ENCODE measurements around the gene ADAMTS10.

Gene ADAMTS10

GRCh38 chr19:8635422-8635821 is 24.9 kb upstream of the ADAMTS10 start:
- H3K4me3 ChIP-seq (ENCODE audit: low read length): no peak overlapping the region
- no peak overlapping the region for H3K9ac ChIP-seq (ENCODE audit: low read length)
- H3K9me3 ChIP-seq (replicated peaks; ENCODE audit: insufficient read depth, low read length): no peaks in the 10 kb centered on the region
- H3K27ac ChIP-seq (ENCODE audit: low read length): no peak overlapping the region
- H4K20me1 ChIP-seq (ENCODE audit: insufficient read depth, low read length): no peaks in the 10 kb centered on the region
- no peaks in the 10 kb centered on the region for H3F3A ChIP-seq (ENCODE audit: insufficient read depth, low read length)
- peaks cover 49% of the 10 kb centered on the region for H3K27me3 ChIP-seq (replicated peaks; ENCODE audit: insufficient read depth, low read length)
- no peak overlapping the region for H3K4me2 ChIP-seq (ENCODE audit: low read depth, low read length)
- H2AFZ ChIP-seq (ENCODE audit: low read length): no peak overlapping the region
- no peaks in the 10 kb centered on the region for H3K9me2 ChIP-seq (replicated peaks; ENCODE audit: insufficient read depth, low read length)
- no peak for DNase-seq
- no peaks in the 10 kb centered on the region for H3K36me3 ChIP-seq (replicated peaks; ENCODE audit: insufficient read depth, low read length)
- H3K4me1 ChIP-seq (ENCODE audit: low read length): no peaks in the 10 kb centered on the region
- TF ChIP-seq CTCF (IDR thresholded peaks at IDR 0.05; ENCODE audit: low read length) (no peak), EZH2phosphoT487 (IDR thresholded peaks at IDR 0.05; ENCODE audit: low read length) (no peak), EZH2 (optimal IDR thresholded peaks at IDR 0.05; ENCODE audit: low read depth, low read length) (no peak)
- no peaks in the 10 kb centered on the region for H3K79me2 ChIP-seq (ENCODE audit: low read length)

DNA sequence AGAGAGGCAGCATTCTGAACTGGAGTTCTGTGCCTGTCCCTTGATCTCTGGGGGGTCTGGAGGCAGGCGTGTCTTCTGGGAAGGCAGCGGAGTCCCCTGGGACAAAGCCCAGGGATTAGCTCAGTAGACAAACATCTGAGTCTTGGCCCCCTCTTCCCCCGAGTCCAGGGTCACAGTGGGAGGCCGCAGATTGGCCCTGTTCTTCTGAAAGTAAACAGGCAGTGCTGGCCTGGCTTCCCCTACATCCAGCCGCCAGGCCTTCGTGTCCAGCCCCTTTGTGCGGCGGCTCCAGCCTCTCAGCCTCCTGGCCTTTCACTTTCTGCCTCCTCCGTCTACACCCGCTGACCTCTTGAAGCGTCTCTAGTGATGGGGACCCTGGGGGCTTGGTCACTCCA is 20.9 kb upstream of the ADAMTS10 start:
- no peak overlapping the region for H3K4me3 ChIP-seq (ENCODE audit: low read length)
- peaks cover 33% of the 10 kb centered on the region for H3K27me3 ChIP-seq (replicated peaks; ENCODE audit: insufficient read depth, low read length)
- H3K9me2 ChIP-seq (replicated peaks; ENCODE audit: insufficient read depth, low read length): no peaks in the 10 kb centered on the region
- no peaks in the 10 kb centered on the region for H3K4me1 ChIP-seq (ENCODE audit: low read length)
- no peaks in the 10 kb centered on the region for H3K9me3 ChIP-seq (replicated peaks; ENCODE audit: insufficient read depth, low read length)
- no peaks in the 10 kb centered on the region for H3K36me3 ChIP-seq (replicated peaks; ENCODE audit: insufficient read depth, low read length)
- no peak overlapping the region for H3K27ac ChIP-seq (ENCODE audit: low read length)
- no peak overlapping the region for H3K9ac ChIP-seq (ENCODE audit: low read length)
- TF ChIP-seq EZH2 (optimal IDR thresholded peaks at IDR 0.05; ENCODE audit: low read depth, low read length): no peak
- TF ChIP-seq CTCF (IDR thresholded peaks at IDR 0.05; ENCODE audit: low read length): no peak
- no peak for TF ChIP-seq EZH2phosphoT487 (IDR thresholded peaks at IDR 0.05; ENCODE audit: low read length)
- no peak overlapping the region for H3K4me2 ChIP-seq (ENCODE audit: low read depth, low read length)
- no peak overlapping the region for H2AFZ ChIP-seq (ENCODE audit: low read length)
- no peaks in the 10 kb centered on the region for H3F3A ChIP-seq (ENCODE audit: insufficient read depth, low read length)
- H3K79me2 ChIP-seq (ENCODE audit: low read length): no peaks in the 10 kb centered on the region
- H4K20me1 ChIP-seq (ENCODE audit: insufficient read depth, low read length): no peaks in the 10 kb centered on the region
- DNase-seq: no peak

DNA sequence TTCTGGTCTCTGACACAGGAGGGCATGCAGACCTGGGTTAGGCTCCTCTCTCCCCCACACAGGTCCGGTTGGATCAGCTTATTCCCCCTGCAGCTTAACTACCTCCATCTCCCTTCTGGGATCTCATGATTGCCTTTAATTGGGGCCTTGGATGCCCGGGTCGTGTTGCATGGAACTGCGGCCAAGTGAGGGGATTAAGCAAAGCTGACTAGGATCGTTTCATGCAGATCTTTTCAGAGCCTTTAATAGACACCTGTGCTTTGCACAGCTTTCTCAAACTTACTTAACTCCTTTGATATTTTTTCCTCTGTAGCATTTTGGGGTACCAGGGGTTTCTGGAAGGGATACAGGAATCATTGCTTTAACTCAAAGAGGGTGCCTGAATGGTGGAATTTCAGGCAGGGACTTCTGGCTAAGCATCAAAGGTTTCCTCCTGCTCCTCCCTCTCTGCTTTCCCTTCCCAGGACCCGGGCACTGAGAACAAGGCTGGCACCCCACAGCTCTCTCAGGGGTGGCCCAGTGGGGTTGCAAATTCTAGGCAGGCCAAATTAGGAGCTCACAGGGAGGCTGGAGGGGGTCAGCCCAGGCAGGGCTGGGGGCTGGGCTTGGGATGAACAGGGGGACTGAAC is 20.4 kb upstream of the ADAMTS10 start:
- H3K4me1 ChIP-seq (ENCODE audit: low read length): no peaks in the 10 kb centered on the region
- H3K4me3 ChIP-seq (ENCODE audit: low read length): no peak overlapping the region
- no peak overlapping the region for H3K4me2 ChIP-seq (ENCODE audit: low read depth, low read length)
- no peak overlapping the region for H3K9ac ChIP-seq (ENCODE audit: low read length)
- H3F3A ChIP-seq (ENCODE audit: insufficient read depth, low read length): no peaks in the 10 kb centered on the region
- H3K79me2 ChIP-seq (ENCODE audit: low read length): no peaks in the 10 kb centered on the region
- DNase-seq: no peak
- no peak overlapping the region for H2AFZ ChIP-seq (ENCODE audit: low read length)
- no peak overlapping the region for H3K27ac ChIP-seq (ENCODE audit: low read length)
- no peaks in the 10 kb centered on the region for H3K36me3 ChIP-seq (replicated peaks; ENCODE audit: insufficient read depth, low read length)
- peaks cover 37% of the 10 kb centered on the region for H3K27me3 ChIP-seq (replicated peaks; ENCODE audit: insufficient read depth, low read length)
- H3K9me2 ChIP-seq (replicated peaks; ENCODE audit: insufficient read depth, low read length): no peaks in the 10 kb centered on the region
- no peaks in the 10 kb centered on the region for H3K9me3 ChIP-seq (replicated peaks; ENCODE audit: insufficient read depth, low read length)
- TF ChIP-seq EZH2 (optimal IDR thresholded peaks at IDR 0.05; ENCODE audit: low read depth, low read length) (no peak), CTCF (IDR thresholded peaks at IDR 0.05; ENCODE audit: low read length) (no peak), EZH2phosphoT487 (IDR thresholded peaks at IDR 0.05; ENCODE audit: low read length) (no peak)
- H4K20me1 ChIP-seq (ENCODE audit: insufficient read depth, low read length): no peaks in the 10 kb centered on the region
